SU-DHL-6 (cell line): ENCODE results near the gene LPCAT1.

Experiments used
- H2AFZ ChIP-seq: fragments of 200-600 bp; sonication (generic); 2 replicates; pipeline ENCODE4 v1.6.1; 2014; ENCODE audit warnings: low read depth, mild to moderate bottlenecking, moderate library complexity, mixed read lengths, antibody characterized with exemption, low read length; ENCODE audit not compliant: severe bottlenecking
- H3F3A ChIP-seq: fragments of 200-600 bp; shearing (Covaris generic); 2 replicates; pipeline ENCODE4 v1.6.0; 2016; ENCODE audit warnings: antibody characterized with exemption, mild to moderate bottlenecking; ENCODE audit not compliant: insufficient read depth
- H3K27ac ChIP-seq: fragments of 200-600 bp; sonication (generic); 2 replicates; pipeline ENCODE4 v1.5.1; 2016; ENCODE audit warnings: low read depth, mild to moderate bottlenecking, low read length, moderate library complexity, mixed read lengths
- H3K27me3 ChIP-seq: fragments of 200-600 bp; sonication (generic), shearing (Covaris generic); 2 replicates; pipeline ENCODE4 v1.6.0; 2014; ENCODE audit warnings: mild to moderate bottlenecking, low read length
- H3K36me3 ChIP-seq: fragments of 200-600 bp; sonication (generic); 2 replicates; pipeline ENCODE4 v1.6.1; 2014; ENCODE audit warnings: mild to moderate bottlenecking, low read length, mixed read lengths
- H3K4me2 ChIP-seq: fragments of 300-600, 200-600 bp; shearing (Covaris generic), sonication (generic); 2 replicates; pipeline ENCODE4 v1.6.0; 2014; ENCODE audit warnings: low read length, low read depth, mild to moderate bottlenecking; ENCODE audit not compliant: poor library complexity, severe bottlenecking
- H3K4me3 ChIP-seq: fragments of 200-600 bp; sonication (generic); 2 replicates; pipeline ENCODE4 v1.5.1; 2014; ENCODE audit warnings: antibody characterized with exemption, low read length, mild to moderate bottlenecking, mixed read lengths; ENCODE audit not compliant: insufficient read depth, poor library complexity, severe bottlenecking
- H3K79me2 ChIP-seq: fragments of 200-600 bp; sonication (generic); 2 replicates; pipeline ENCODE4 v1.6.1; 2014; ENCODE audit warnings: mild to moderate bottlenecking, low read length, moderate library complexity; ENCODE audit not compliant: insufficient read depth
- H3K9ac ChIP-seq: fragments of 200-600 bp; sonication (generic); 2 replicates; pipeline ENCODE4 v1.7.0; 2014; ENCODE audit warnings: mild to moderate bottlenecking, low read length
- H3K9me2 ChIP-seq: fragments of 200-600 bp; sonication (generic); replicated peaks from 2 replicates; pipeline ENCODE4 v1.6.1; 2014; ENCODE audit warnings: low read length; ENCODE audit not compliant: insufficient read depth
- H3K9me3 ChIP-seq: fragments of 200-600 bp; sonication (generic); 2 replicates; pipeline ENCODE4 v1.6.1; 2014; ENCODE audit warnings: low read length, mixed read lengths; ENCODE audit not compliant: insufficient read depth
- H4K20me1 ChIP-seq: fragments of 200-600 bp; sonication (generic); 2 replicates; pipeline ENCODE4 v1.6.1; 2014; ENCODE audit warnings: low read depth, mild to moderate bottlenecking, antibody characterized with exemption, low read length, moderate library complexity, mixed read lengths
- EZH2phosphoT487 ChIP-seq: fragments of 200-600 bp; sonication (generic), shearing (Covaris generic); conservative IDR thresholded peaks from 2 replicates; pipeline ENCODE4 v1.6.1; 2018; ENCODE audit warnings: mild to moderate bottlenecking, antibody characterized with exemption, low read length, moderate library complexity, mixed read lengths
- TF ChIP-seq, protein P1 (sequence below): fragments of 200-600 bp; sonication (generic); IDR thresholded peaks from one replicate; pipeline ENCODE4 v1.5.1; 2017; ENCODE audit warnings: antibody characterized with exemption, mild to moderate bottlenecking, low read length, moderate library complexity; ENCODE audit not compliant: insufficient read depth, poor library complexity, severe bottlenecking

Gene LPCAT1

DNA sequence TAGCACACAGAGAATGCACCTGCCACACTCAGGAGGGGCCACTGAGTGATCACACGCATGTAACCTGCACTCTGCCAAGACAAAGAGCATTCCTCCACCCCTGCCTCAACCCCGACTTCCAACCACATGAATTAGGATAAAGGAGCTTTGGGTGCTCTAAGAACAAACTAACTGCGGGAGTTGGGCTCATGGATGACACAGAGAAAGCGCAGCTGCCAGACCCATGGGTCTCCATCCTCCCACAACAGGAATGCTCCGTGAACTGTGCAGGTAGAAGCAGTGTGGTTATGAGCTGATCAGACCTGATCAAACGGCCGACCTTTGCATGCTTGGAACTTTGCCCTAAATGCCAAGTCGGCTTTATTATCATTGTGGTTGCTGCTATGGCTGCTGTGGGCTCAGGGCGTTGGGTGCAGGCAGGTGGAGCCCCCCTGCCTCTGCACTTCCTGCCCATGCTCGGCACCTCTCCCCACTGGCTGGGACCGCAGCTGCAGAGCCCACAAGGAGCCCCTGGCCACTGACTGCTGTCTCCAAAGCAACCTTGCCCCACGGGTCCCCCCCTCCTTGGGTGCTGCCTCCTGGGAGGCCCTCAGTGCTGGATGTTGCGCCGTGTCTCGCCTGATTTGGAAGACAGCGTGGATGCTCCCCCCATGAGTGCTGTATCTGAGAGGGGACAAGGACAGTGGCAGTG lies 75.9 kb downstream of the LPCAT1 start:
- TF ChIP-seq EZH2phosphoT487 = no peak
- Histone ChIP-seq H3K36me3 (no peaks in the 10 kb centered on the region), H3K4me3 (no peak overlapping the region), H3K9me3 (no peaks in the 10 kb centered on the region), H3K9ac (no peak overlapping the region), H3K79me2 (no peaks in the 10 kb centered on the region), H3F3A (no peaks in the 10 kb centered on the region), H2AFZ (no peak overlapping the region), H3K27ac (no peak overlapping the region), H3K9me2 (no peaks in the 10 kb centered on the region), H3K27me3 (no peaks in the 10 kb centered on the region), H3K4me2 (no peak overlapping the region), H4K20me1 (no peaks in the 10 kb centered on the region)

DNA sequence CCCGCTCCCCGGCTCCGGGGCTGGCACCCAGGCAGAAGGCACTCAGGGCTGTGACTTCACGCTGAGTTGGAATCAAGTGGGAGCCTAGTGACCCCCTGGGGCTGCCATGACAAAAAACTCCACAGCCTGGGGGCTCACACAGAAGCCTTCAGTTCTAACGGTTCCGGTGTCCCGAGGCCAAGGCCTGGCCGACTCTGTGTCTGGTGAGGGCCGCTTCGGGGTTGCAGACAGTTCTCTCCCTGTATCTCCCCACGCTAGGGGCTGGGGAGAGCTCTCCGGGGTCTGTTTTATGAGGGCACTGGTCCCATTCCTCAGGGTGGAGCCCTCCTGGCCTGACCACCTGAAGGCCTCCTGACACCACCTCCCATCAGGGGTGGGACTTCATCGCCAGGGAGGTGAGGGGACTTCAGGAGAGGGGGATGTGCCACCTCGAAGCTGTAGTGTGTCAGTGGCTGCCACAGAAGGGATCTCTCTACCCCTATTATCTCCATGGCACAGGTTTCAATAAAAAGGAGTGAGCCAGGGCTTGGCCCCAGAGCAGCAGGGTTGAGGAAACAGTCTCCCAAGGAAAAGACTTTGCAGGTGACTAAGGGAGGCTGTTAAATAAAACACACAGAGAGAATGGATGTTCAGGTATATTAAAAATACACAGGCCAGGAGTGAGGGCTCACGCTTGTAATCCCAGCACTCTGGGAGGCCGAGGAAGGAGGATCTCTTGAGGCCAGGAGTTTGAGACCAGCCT lies 77.0 kb downstream of the LPCAT1 start:
- no peaks in the 10 kb centered on the region for H3K27me3 ChIP-seq
- no peak overlapping the region for H3K4me2 ChIP-seq
- no peaks in the 10 kb centered on the region for H3K79me2 ChIP-seq
- no peak overlapping the region for H3K27ac ChIP-seq
- no peaks in the 10 kb centered on the region for H3K9me2 ChIP-seq
- no peaks in the 10 kb centered on the region for H3K36me3 ChIP-seq
- TF ChIP-seq, protein P1, sequence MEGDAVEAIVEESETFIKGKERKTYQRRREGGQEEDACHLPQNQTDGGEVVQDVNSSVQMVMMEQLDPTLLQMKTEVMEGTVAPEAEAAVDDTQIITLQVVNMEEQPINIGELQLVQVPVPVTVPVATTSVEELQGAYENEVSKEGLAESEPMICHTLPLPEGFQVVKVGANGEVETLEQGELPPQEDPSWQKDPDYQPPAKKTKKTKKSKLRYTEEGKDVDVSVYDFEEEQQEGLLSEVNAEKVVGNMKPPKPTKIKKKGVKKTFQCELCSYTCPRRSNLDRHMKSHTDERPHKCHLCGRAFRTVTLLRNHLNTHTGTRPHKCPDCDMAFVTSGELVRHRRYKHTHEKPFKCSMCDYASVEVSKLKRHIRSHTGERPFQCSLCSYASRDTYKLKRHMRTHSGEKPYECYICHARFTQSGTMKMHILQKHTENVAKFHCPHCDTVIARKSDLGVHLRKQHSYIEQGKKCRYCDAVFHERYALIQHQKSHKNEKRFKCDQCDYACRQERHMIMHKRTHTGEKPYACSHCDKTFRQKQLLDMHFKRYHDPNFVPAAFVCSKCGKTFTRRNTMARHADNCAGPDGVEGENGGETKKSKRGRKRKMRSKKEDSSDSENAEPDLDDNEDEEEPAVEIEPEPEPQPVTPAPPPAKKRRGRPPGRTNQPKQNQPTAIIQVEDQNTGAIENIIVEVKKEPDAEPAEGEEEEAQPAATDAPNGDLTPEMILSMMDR = no peak
- no peak for TF ChIP-seq EZH2phosphoT487
- H3F3A ChIP-seq = no peaks in the 10 kb centered on the region
- H3K4me3 ChIP-seq = no peak overlapping the region
- H3K9me3 ChIP-seq = no peaks in the 10 kb centered on the region
- no peak overlapping the region for H3K9ac ChIP-seq
- no peaks in the 10 kb centered on the region for H4K20me1 ChIP-seq
- no peak overlapping the region for H2AFZ ChIP-seq

- Histone ChIP-seq H3K9me3 (no peaks in the 10 kb centered on the region), H3K9ac (no peak overlapping the region), H3K27ac (no peak overlapping the region), H2AFZ (no peak overlapping the region), H3K27me3 (no peaks in the 10 kb centered on the region), H3K79me2 (no peaks in the 10 kb centered on the region), H3F3A (no peaks in the 10 kb centered on the region), H4K20me1 (no peaks in the 10 kb centered on the region), H3K36me3 (no peaks in the 10 kb centered on the region), H3K9me2 (no peaks in the 10 kb centered on the region), H3K4me2 (no peak overlapping the region), H3K4me3 (no peak overlapping the region)
- TF ChIP-seq, protein P1 = no peak
- TF ChIP-seq EZH2phosphoT487 = no peak
Measured at GRCh38 chr5:1445689-1446601, 77.8 kb downstream of the LPCAT1 start.
